OCI-LY1 (cell line): Measurements from ENCODE around the gene SLC35F5.

ENCODE experiments used
- H2AFZ ChIP-seq: fragments of 200-600 bp; sonication (generic), shearing (Covaris generic); 2 replicates; pipeline ENCODE4 v1.6.0; 2014; ENCODE audit warnings: antibody characterized with exemption, mild to moderate bottlenecking, low read length
- H3F3A ChIP-seq: fragments of 200-600 bp; sonication (generic), shearing (Covaris generic); 2 replicates; pipeline ENCODE4 v1.6.0; 2014; ENCODE audit warnings: mild to moderate bottlenecking, antibody characterized with exemption, low read length, moderate library complexity; ENCODE audit not compliant: insufficient read depth
- H3K27ac ChIP-seq: fragments of 200-600 bp; sonication (generic); 2 replicates; pipeline ENCODE4 v1.5.1; 2014; ENCODE audit warnings: low read length, mixed run types, mild to moderate bottlenecking, low read depth; ENCODE audit not compliant: poor library complexity, severe bottlenecking
- H3K27me3 ChIP-seq: fragments of 200-600 bp; sonication (generic); 2 replicates; pipeline ENCODE4 v1.6.0; 2014; ENCODE audit warnings: antibody characterized with exemption, mild to moderate bottlenecking, low read length, moderate library complexity; ENCODE audit not compliant: insufficient read depth
- H3K36me3 ChIP-seq: fragments of 200-600 bp; sonication (generic); 2 replicates; pipeline ENCODE4 v1.6.1; 2014; ENCODE audit warnings: mild to moderate bottlenecking, antibody characterized with exemption, low read length, moderate library complexity, mixed read lengths; ENCODE audit not compliant: insufficient read depth
- H3K4me1 ChIP-seq: fragments of 200-600 bp; sonication (generic); 2 replicates; pipeline ENCODE4 v1.5.1; 2014; ENCODE audit warnings: mild to moderate bottlenecking, low read length, moderate library complexity; ENCODE audit not compliant: insufficient read depth, severe bottlenecking
- H3K4me2 ChIP-seq: fragments of 200-600 bp; sonication (generic), shearing (Covaris generic); 2 replicates; pipeline ENCODE4 v1.6.1; 2014; ENCODE audit warnings: low read length
- H3K4me3 ChIP-seq: fragments of 200-600 bp; sonication (generic); 2 replicates; pipeline ENCODE4 v1.5.1; 2014; ENCODE audit warnings: low read length, low read depth, mild to moderate bottlenecking, mixed read lengths; ENCODE audit not compliant: poor library complexity, severe bottlenecking
- H3K79me2 ChIP-seq: fragments of 200-600 bp; shearing (Covaris generic); 2 replicates; pipeline ENCODE4 v1.6.1; 2016; ENCODE audit warnings: mixed run types, low read length, mixed read lengths; ENCODE audit not compliant: insufficient read depth
- H3K9ac ChIP-seq: fragments of 200-600 bp; sonication (generic), shearing (Covaris generic); 2 replicates; pipeline ENCODE4 v1.6.1; 2014; ENCODE audit warnings: mild to moderate bottlenecking, low read length, mixed read lengths
- H3K9me2 ChIP-seq: fragments of 200-600 bp; sonication (generic), shearing (Covaris generic); 2 replicates; pipeline ENCODE4 v1.6.1; 2014; ENCODE audit warnings: low read depth, mild to moderate bottlenecking, low read length, mixed read lengths
- H3K9me3 ChIP-seq: fragments of 200-600 bp; shearing (Covaris generic); 2 replicates; pipeline ENCODE4 v1.6.1; 2014; ENCODE audit warnings: low read length, mixed read lengths
- H4K20me1 ChIP-seq: fragments of 200-600 bp; sonication (generic), shearing (Covaris generic); 2 replicates; pipeline ENCODE4 v1.6.0; 2016; ENCODE audit warnings: mild to moderate bottlenecking, low read length; ENCODE audit not compliant: insufficient read depth
- EZH2 ChIP-seq: fragments of 200-600 bp; sonication (generic), shearing (Covaris generic); IDR thresholded peaks from 2 replicates; pipeline ENCODE4 v1.8.0; 2017; ENCODE audit warnings: borderline replicate concordance, mixed run types, mild to moderate bottlenecking, antibody characterized with exemption, low read length, moderate library complexity, mixed read lengths
- TF ChIP-seq, protein P1 (sequence below): fragments of 200-600 bp; sonication (generic), shearing (Covaris generic); IDR thresholded peaks from 2 replicates; pipeline ENCODE4 v1.5.1; 2017; ENCODE audit warnings: mild to moderate bottlenecking, antibody characterized with exemption, low read length, moderate library complexity, mixed read lengths

SLC35F5 gene

GRCh38 chr2:113768770-113769169 lies 12.3 kb upstream of the SLC35F5 start:
- H3K79me2 ChIP-seq = no peaks in the 10 kb centered on the region
- H3K27ac ChIP-seq = no peak overlapping the region
- H3K36me3 ChIP-seq = no peaks in the 10 kb centered on the region
- no peaks in the 10 kb centered on the region; the same call in 1 of the 2 replicates for H3K9me3 ChIP-seq
- H2AFZ ChIP-seq = no peak overlapping the region
- H3K4me2 ChIP-seq = no peak overlapping the region
- H3F3A ChIP-seq = no peaks in the 10 kb centered on the region
- no peaks in the 10 kb centered on the region for H4K20me1 ChIP-seq
- H3K9ac ChIP-seq = no peak overlapping the region
- H3K9me2 ChIP-seq = no peaks in the 10 kb centered on the region
- TF ChIP-seq, protein P1, sequence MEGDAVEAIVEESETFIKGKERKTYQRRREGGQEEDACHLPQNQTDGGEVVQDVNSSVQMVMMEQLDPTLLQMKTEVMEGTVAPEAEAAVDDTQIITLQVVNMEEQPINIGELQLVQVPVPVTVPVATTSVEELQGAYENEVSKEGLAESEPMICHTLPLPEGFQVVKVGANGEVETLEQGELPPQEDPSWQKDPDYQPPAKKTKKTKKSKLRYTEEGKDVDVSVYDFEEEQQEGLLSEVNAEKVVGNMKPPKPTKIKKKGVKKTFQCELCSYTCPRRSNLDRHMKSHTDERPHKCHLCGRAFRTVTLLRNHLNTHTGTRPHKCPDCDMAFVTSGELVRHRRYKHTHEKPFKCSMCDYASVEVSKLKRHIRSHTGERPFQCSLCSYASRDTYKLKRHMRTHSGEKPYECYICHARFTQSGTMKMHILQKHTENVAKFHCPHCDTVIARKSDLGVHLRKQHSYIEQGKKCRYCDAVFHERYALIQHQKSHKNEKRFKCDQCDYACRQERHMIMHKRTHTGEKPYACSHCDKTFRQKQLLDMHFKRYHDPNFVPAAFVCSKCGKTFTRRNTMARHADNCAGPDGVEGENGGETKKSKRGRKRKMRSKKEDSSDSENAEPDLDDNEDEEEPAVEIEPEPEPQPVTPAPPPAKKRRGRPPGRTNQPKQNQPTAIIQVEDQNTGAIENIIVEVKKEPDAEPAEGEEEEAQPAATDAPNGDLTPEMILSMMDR = no peak
- TF ChIP-seq EZH2 = no peak
- H3K4me1 ChIP-seq = no peaks in the 10 kb centered on the region
- no peaks in the 10 kb centered on the region for H3K27me3 ChIP-seq
- no peak overlapping the region for H3K4me3 ChIP-seq

GRCh38 chr2:113767811-113768460 lies 11.5 kb upstream of the SLC35F5 start:
- no peak overlapping the region for H2AFZ ChIP-seq
- no peak overlapping the region for H3K9ac ChIP-seq
- H3K27ac ChIP-seq = no peak overlapping the region
- H3K36me3 ChIP-seq = no peaks in the 10 kb centered on the region
- no peak overlapping the region for H3K4me3 ChIP-seq
- no peaks in the 10 kb centered on the region for H3F3A ChIP-seq
- no peaks in the 10 kb centered on the region for H3K4me1 ChIP-seq
- H4K20me1 ChIP-seq = no peaks in the 10 kb centered on the region
- H3K9me2 ChIP-seq = no peaks in the 10 kb centered on the region
- TF ChIP-seq EZH2 = no peak
- TF ChIP-seq, protein P1 = no peak
- H3K4me2 ChIP-seq = no peak overlapping the region
- H3K79me2 ChIP-seq = no peaks in the 10 kb centered on the region
- no peaks in the 10 kb centered on the region; the same call in 1 of the 2 replicates for H3K9me3 ChIP-seq
- no peaks in the 10 kb centered on the region for H3K27me3 ChIP-seq

DNA sequence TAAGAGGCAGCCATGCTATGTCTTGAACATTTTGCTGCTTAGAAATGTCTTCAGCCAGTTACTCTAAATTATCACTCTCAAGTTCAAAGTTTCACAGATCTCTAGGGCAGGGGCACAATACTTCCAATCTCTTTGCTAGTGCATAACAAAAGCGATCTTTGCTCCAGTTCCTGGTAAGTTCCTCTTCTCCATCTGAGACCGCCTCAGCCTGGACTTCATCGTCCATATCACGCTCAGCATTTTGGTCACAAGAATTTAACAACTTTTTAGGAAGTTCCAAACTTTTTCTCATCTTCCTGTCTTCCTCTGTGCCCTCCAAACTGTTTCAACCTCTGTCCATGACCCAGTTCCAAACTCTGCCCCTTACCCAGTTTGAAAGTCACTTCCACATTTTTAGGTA lies 8.8 kb upstream of the SLC35F5 start:
- Histone ChIP-seq H3K4me1 (no peaks in the 10 kb centered on the region), H3K79me2 (no peaks in the 10 kb centered on the region), H3K9ac (no peak overlapping the region), H3K27ac (no peak overlapping the region), H3F3A (no peaks in the 10 kb centered on the region), H2AFZ (no peak overlapping the region), H3K4me3 (no peak overlapping the region), H3K9me3 (no peaks in the 10 kb centered on the region; the same call in 1 of the 2 replicates), H3K36me3 (no peaks in the 10 kb centered on the region), H4K20me1 (no peaks in the 10 kb centered on the region), H3K27me3 (no peaks in the 10 kb centered on the region), H3K4me2 (no peak overlapping the region), H3K9me2 (no peaks in the 10 kb centered on the region)
- TF ChIP-seq, protein P1 = no peak
- TF ChIP-seq EZH2 = no peak
